ENCODE data around the gene PRLR.

Gene PRLR

DNA sequence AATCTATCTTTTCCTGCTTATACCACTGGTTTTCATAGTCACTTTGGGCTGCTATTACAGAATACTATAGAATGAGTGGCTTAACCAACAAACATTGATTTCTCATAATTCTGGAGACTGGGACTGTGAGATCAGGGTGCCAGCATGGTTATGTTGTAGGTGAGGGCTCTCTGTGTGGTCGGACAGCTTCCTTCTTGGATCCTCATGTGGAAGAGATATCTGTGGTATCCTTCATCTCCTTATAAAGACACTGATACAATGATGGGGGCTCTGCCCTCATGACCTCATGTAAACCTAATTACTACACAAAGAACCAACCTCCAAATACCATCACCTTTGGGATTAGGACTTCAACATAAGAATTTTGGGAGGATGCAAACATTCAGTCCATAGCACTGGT is 13.9 kb upstream of the PRLR start:
- in situ Hi-C loops (cut with HindIII; ENCODE audit: low sequenced_read_pairs): no loop called here

DNA sequence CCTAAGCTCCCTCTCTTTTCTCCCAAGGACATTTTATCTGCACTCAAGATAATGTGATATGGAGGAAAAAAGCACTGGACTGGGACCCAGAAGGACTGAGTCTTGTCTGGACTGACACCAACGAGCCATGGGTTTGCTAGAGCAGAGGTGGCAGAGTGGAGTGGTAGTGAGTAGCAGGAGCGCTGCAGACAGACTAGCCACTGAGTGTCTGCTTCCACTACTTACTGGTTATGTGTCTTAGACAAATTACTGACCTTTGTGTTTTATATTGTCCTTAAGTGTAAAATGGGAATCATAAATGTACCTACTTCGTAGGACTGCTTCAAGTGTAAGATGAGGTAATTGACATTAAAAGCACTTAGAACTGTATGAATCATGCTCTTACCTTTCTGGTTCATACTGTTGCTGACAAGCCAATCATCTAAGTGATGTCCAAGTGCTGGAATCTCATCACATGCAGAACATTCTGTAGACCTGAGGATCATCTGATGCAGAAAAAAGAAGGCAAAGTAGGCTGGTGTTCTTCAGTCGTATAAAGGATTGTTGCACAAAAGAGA is 12.5 kb upstream of the PRLR start:
- DNase-seq (ENCODE audit: low read depth, low spot score): no peak
- TF ChIP-seq, protein P1, sequence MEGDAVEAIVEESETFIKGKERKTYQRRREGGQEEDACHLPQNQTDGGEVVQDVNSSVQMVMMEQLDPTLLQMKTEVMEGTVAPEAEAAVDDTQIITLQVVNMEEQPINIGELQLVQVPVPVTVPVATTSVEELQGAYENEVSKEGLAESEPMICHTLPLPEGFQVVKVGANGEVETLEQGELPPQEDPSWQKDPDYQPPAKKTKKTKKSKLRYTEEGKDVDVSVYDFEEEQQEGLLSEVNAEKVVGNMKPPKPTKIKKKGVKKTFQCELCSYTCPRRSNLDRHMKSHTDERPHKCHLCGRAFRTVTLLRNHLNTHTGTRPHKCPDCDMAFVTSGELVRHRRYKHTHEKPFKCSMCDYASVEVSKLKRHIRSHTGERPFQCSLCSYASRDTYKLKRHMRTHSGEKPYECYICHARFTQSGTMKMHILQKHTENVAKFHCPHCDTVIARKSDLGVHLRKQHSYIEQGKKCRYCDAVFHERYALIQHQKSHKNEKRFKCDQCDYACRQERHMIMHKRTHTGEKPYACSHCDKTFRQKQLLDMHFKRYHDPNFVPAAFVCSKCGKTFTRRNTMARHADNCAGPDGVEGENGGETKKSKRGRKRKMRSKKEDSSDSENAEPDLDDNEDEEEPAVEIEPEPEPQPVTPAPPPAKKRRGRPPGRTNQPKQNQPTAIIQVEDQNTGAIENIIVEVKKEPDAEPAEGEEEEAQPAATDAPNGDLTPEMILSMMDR (IDR thresholded peaks at IDR 0.05; ENCODE audit: low read depth, low read length): no peak
- in situ Hi-C loops (cut with HindIII; ENCODE audit: low sequenced_read_pairs): no loop called here
- H3K4me3 ChIP-seq (ENCODE audit: low read depth, low read length): no peak overlapping the region

More for the DNA sequence above, 13.9 kb upstream of the PRLR start:
- no peak overlapping the region for H3K4me3 ChIP-seq (ENCODE audit: low read depth, low read length)
- TF ChIP-seq, protein P1 (IDR thresholded peaks at IDR 0.05; ENCODE audit: low read depth, low read length): no peak
- no peak for DNase-seq (ENCODE audit: low read depth, low spot score)

DNA sequence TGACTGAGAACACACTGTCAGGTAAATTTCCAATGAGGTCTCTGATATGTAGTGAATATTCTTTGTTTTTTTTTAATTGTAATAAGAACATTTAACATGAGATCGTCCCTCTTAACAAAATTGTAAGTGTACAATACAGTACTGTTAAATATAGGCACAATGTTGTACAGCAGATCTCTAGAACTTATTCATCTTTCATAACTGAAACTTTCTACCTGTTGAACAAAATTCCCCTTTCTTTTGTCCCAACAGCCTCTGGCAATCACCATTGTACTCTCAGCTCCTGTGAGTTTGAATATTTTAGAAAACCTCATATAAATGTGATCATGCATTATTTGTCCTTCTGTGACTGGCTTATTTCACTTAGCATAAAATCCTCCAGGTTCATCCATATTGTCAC is 10.6 kb upstream of the PRLR start:
- in situ Hi-C loops (cut with HindIII; ENCODE audit: low sequenced_read_pairs): no loop called here
- TF ChIP-seq, protein P1 (IDR thresholded peaks at IDR 0.05; ENCODE audit: low read depth, low read length): no peak
- DNase-seq (ENCODE audit: low read depth, low spot score): no peak
- no peak overlapping the region for H3K4me3 ChIP-seq (ENCODE audit: low read depth, low read length)

DNA sequence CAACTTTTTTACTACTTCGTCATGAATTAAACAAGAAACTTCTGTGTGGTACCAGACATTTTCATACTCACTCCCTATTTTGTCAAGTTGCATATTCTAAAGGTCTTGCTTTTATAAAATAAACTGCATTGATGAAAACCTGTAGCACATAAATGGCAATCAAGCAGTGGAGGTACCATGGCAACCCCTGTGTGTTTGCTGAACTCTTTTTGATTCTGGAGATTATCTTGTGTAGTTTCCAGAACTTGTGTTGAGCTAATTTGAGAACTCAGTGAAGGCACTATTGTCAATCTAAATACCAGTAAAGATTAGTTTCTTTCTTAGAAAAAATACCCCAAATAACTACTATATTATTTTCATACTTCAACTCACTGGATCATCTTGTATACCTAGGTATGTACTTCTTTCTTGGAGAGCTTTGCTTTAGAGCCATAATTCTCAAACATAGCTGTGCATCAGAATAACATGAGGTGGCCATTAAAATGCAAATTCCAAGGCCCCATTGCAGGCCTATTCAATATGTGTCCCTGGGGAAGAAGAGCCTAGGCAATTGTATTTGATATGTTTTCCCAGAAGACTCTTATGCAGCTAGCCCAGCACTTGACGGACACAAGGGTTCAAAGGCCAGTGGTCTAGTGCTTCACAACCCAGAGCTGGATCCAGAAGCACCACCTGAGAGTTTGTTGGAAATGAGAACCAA is 9.8 kb upstream of the PRLR start:
- in situ Hi-C loops (cut with HindIII; ENCODE audit: low sequenced_read_pairs): no loop called here
- H3K4me3 ChIP-seq (ENCODE audit: low read depth, low read length): no peak overlapping the region
- TF ChIP-seq, protein P1 (IDR thresholded peaks at IDR 0.05; ENCODE audit: low read depth, low read length): no peak
- DNase-seq (ENCODE audit: low read depth, low spot score): no peak

- in situ Hi-C loops (cut with HindIII; ENCODE audit: low sequenced_read_pairs): no loop called here
- DNase-seq (ENCODE audit: low read depth, low spot score): no peak
- no peak overlapping the region for H3K4me3 ChIP-seq (ENCODE audit: low read depth, low read length)
- TF ChIP-seq, protein P1 (IDR thresholded peaks at IDR 0.05; ENCODE audit: low read depth, low read length): no peak
Measured at GRCh38 chr5:35239476-35239875, 9.2 kb upstream of the PRLR start.

- no peak overlapping the region for H3K4me3 ChIP-seq (ENCODE audit: low read depth, low read length)
- TF ChIP-seq, protein P1 (IDR thresholded peaks at IDR 0.05; ENCODE audit: low read depth, low read length): no peak
- in situ Hi-C loops (cut with HindIII; ENCODE audit: low sequenced_read_pairs): no loop called here
- DNase-seq (ENCODE audit: low read depth, low spot score): no peak
Measured at GRCh38 chr5:35237580-35238376, 7.5 kb upstream of the PRLR start.

Data from astrocyte of the spinal cord (primary cell).